HG02759 (cell line): Measurements from ENCODE around the gene TBRG4.

ENCODE experiments used
- ATAC-seq: cut with Tn5 transposase; IDR thresholded peaks from one replicate; pipeline ENCODE4 v1.9.1; 2021; ENCODE audit warnings: mild to moderate bottlenecking, moderate library complexity; ENCODE audit not compliant: unreplicated experiment

Gene TBRG4

DNA sequence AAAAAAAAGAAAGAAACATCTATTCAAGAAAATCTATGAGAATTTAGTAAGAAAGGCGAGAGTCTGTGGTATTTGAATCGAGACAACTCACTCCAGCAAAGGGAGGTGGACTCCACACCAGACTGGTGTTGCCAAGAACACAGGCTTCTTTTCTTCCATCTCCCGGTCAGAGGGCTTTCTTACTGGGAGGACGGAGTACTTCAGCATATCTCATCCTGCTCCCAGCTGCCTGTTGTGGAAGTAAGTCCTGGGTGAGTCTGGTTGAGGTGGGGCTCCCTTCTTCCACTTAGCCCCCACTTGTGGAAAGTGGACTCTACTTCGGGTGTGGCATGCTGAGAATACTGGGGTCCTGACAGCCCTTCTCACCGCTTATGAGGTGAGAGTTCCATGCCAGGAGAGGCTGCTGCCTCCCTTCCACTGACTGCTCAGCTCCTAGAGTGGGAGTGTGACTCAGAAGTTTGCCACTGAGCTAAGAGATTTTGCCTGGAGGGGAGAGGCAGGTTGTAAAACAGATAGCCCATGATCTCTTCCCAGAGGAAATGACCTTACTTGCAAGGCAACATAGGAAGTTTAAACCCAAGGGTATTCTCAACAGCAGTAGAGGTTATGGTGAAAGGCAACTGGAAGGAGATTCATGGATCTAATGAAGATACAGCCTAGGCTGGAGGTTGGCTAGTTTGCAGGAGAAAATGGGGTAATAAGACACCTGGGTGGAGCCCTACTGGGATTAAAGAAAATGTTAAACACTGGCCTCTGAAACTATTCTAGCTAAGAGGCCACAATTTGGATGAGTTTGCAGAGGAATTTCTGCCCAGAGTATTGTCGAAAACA, 19.2 kb downstream of the TBRG4 start:
- ATAC-seq = no peak

DNA sequence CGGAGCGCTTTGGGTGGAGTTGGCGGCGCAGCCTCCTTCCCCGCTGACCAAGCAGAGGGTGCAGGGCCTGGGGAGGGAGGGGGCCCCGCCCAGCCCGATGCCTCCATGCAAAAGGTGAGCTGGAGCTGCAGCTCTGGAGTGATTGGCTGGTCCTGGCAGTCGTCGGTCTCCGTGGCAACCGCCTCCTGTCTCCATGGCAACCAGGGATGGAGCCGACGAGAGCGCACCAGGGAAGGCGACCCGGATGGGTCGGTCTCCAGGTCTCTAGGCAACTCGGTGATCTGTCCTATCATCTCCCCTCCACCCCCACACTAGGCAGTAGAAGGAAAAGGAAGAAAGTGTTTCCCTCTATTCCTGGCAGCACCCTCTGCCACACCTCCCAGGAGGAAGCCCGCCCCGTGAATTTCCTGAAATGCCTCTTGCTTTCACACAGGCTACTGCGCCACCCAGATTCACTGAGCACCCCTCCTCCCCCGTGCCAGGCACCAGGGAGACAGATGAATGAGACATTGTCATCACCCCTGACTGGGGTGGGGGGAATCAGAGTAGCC, 22.1 kb downstream of the TBRG4 start:
- ATAC-seq = no peak

DNA sequence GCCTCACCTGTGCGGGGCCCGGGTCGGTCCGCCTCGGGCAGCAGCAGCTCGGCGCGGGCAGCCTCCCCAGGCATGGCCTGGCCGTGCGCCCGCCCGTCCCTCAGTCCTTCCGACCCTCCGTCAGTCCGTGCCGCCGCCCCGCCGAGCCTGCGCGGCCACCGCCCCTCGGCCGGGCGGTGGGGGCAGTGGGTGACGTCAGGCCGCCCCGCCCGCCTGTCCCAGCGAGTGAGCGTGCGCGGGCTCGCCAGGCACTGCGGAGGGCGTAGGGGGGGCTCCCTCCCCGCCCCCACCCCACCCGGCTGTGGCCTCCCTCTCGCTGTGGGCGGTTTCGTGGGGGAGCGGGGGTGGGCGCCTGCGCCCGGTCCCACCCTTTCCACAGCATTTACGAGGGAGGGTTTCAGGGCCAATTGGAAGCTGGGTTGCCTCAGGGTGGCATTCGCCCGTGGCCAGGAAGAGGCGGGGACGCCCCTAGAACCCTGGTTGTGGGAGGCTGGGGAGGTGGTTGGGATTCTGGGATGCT, 22.6 kb downstream of the TBRG4 start, which contains the start of gene NACAD:
TSS of gene NACAD (minus strand) at position 149 of the 520 bp plus-strand sequence. CDS start at position 74, 75 bp downstream.
- ATAC-seq = no peak

DNA sequence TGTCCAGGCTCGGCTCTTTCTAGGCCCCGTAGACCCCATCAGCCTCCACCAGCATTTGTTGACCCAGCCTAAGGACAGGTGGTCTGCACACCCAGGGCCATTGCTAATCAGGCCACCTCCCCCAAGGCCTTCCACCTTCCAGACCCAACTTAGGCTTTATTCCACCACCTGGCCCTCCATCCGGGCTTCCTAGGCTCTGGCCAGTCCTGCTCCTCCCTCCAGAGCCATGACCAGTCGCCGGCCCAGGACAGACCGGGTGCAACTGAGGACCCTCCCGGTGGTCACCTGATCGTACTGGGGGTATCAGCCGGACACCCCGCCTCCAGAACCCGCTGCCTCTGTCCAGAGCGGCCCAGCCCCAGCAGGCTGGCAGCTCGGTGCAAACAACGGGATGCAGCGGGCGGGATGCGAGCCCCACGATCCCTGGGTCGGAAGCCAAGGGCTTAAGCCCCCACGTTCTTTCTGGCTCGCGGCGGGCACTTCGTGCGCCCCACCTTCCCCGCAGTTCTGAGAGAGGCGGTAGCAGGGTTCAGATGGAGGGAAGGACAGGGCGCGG, 23.3 kb downstream of the TBRG4 start:
- no peak for ATAC-seq

DNA sequence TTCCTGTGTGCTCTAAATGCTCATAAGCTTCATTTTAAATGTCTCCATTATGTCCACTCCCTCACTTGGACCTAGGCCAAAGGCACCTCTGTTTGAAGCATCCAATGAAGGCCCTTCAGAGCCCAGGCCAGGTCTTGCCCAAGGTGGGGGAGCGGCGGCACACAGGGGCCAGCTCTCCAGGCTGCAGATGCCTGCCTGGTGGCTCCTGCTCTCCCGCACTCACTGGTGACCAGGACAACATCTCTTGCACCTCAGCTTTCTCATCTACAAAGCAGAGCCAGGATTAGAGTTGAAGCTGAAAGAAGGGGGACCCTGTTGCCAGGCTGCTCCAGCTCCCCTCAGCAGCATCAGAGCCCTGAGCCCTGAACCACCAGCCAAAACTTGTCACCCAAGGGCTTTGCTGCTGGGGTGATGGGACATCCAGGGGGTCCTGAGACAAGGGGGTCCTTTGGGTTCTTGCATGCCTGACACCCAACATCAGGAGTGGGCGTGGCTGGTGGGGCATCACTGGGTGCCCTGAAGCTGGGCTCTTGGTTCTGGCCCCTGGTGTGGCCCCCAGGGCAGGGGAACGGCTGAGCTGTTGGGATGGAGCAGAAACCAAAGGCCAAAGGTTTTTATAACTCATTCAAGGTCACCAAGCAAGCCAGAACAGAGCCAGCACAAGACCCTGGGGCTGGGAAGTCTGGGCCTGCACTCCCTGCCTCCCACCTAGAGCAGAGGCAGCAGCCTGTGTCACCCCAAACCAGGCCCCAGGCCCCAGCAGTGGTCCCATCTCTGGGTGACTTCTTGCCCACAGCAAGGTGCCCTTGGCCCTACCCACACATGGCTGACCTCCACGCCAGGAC, 24.0 kb downstream of the TBRG4 start:
- no peak for ATAC-seq

- ATAC-seq = no peak
Measured at GRCh38 chr7:45086331-45087065, 25.0 kb downstream of the TBRG4 start.

GRCh38 chr7:45085619-45086200, 25.8 kb downstream of the TBRG4 start:
- ATAC-seq = no peak

DNA sequence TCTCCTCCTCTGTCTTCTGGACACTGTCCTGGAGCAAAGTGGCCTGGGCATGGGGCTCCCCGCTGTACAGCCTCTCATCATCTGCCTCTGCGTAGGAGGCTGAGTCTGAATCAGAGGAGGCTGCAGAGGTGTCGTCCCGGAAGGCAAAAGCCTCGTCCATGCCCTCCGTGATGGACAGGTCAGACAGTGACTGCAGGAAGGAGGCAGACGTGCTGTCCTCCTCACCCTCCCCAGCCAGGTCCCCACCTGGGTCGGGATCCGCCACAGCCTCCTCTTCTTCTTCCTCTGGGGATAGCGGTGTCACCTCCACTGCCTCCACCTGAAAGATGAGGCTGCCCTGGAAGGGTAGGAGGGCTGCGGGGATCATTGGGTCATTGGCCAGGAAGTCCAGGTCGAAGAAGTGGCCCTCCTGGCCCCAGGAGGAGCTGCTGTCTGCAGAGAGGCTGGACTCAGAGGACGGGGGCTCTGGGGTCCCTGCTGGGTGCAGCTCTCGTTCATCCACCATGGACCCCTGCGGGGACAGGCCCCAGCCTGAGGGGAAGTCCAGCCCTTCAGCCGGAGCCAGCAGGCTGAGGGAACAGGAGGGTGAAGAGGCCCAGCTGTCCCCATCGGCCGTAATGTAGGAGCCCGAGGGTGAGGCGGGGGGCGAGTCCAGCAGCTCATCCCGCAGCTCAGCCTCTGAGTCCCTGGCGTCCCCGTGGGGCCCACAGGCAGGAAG, 26.4 kb downstream of the TBRG4 start:
- ATAC-seq = no peak

GRCh38 chr7:45084336-45084735, 27.2 kb downstream of the TBRG4 start:
- ATAC-seq = no peak

DNA sequence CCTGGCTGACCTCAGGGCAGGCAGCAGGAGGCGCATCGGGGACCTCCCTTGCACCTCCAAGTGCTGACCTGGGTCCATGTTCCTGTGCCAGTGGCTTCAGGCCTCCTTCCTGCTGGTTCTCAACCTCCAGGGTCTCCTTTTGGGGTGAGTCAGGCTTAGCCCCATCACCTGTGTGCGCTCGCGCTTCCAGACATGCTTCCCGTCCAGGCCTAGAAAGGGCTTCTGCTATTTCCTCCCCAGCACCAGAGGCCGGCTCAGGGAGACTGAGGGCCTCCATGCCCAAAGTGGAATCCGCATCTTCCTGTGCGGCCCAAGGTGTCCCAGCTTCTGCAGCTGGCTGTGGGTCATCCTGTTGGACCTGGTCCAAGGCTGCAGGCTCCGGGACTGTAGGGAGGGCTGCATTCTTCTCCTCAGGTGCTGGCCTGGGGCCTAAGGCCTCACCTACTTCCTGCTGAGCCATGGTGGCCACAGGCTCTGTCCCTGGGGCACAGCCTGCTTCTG, 28.6 kb downstream of the TBRG4 start:
- no peak for ATAC-seq

GRCh38 chr7:45082031-45082830, 29.3 kb downstream of the TBRG4 start:
- no peak for ATAC-seq

DNA sequence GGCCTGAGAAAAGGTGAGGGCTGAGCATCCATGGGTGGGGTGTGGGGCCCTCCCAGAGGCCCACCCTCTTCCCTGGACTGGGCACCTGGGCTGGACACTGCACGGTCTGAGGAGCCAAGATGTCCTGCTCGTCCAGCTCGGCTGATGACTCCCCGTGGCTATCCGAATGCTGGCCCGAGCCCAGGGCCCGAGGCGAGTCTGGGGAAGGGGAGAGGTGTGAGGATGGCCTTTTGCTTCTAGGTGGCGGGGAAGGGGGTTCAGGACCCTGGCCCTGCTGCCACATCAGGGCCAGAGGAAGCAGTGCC, 29.9 kb downstream of the TBRG4 start:
- no peak for ATAC-seq

GRCh38 chr7:45080958-45081669, 30.4 kb downstream of the TBRG4 start:
- ATAC-seq = no peak

DNA sequence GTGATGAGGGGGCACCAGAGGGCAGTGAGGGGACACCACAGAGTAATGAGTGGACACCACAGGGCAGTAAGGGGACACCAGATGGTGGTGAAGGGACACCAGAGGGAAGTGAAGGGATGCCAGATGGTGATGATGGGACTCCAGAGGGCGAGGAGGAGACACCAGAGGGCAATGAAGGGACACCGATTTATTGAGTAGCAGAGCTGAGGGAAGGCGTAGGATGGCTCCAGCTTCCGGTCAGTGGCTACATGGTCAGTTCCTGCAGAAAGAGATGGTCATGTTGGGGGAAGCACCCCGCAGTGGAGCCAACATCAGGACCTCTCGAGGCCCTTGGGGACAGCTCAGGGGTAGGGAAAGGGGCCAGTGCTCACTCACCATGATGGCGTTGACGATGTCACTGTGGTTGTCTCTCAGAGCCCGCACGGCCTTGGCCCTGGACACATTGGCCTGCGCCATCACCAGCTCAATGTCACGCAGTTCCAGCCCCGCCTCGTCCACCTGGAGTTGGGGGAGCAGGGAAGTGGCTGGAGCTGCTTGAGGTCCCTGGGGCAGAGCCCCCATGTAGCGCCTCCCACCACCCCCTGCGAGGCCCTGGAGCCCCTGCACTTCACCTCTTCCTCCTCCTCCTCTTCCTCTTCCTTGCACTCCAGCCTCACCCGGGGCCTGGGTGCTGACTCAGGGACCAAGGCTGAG, 31.1 kb downstream of the TBRG4 start:
- ATAC-seq = no peak

DNA sequence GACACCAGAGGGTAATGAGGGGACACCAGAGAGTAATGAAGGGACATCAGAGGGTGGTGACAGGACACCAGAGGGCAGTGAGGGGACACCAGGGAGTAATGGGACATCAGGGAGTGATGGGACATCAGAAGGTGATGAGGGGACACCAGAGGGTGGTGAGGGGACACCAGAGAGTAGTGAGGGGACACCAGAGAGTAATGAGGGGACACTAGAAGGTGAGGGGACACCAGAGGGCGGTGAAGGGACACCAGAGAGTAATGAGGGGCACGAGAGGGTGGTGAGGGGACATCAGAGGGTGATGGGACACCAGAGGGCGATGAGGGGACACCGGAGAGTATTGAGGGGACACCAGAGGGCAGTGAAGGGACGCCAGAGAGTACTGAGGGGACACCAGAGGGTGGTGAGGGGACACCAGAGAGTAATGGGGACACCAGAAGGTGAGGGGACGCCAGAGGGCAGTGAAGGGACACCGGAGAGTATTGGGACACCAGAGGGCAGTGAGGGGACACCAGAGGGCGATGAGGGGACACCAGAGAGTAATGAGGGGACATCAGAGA, 33.3 kb downstream of the TBRG4 start:
- no peak for ATAC-seq

- ATAC-seq = no peak
Measured at GRCh38 chr7:45077579-45077978, 33.9 kb downstream of the TBRG4 start.

GRCh38 chr7:45076946-45077345, 34.6 kb downstream of the TBRG4 start:
- ATAC-seq = no peak
